ENCODE data around the gene APBB2.

DNA sequence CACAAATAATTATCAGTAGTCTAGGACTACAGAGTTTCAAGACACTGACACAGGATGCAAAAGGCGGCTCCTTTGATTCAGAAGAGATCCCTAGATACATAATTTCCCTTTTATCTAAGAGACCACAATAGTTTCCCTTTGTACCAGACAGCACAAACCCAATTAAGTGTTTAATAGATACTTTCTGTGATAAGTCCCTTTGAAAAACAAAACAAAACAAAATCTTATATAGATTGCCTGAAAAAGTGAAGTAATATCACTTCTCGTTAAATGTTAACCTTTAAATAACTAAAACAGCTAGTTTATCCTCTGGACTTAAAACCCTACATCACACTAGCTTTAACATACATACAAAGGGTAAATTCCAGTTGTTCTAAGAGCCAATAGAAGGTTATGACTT lies 49.9 kb downstream of the APBB2 start:
- TF ChIP-seq, protein P1, sequence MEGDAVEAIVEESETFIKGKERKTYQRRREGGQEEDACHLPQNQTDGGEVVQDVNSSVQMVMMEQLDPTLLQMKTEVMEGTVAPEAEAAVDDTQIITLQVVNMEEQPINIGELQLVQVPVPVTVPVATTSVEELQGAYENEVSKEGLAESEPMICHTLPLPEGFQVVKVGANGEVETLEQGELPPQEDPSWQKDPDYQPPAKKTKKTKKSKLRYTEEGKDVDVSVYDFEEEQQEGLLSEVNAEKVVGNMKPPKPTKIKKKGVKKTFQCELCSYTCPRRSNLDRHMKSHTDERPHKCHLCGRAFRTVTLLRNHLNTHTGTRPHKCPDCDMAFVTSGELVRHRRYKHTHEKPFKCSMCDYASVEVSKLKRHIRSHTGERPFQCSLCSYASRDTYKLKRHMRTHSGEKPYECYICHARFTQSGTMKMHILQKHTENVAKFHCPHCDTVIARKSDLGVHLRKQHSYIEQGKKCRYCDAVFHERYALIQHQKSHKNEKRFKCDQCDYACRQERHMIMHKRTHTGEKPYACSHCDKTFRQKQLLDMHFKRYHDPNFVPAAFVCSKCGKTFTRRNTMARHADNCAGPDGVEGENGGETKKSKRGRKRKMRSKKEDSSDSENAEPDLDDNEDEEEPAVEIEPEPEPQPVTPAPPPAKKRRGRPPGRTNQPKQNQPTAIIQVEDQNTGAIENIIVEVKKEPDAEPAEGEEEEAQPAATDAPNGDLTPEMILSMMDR (IDR thresholded peaks at IDR 0.05; ENCODE audit: low read length), result no peak
- TF ChIP-seq EZH2 (IDR thresholded peaks at IDR 0.05; ENCODE audit: borderline replicate concordance, low read length), result no peak

Data from OCI-LY1 (cell line).